ENCODE results near the gene NKD1.

DNA sequence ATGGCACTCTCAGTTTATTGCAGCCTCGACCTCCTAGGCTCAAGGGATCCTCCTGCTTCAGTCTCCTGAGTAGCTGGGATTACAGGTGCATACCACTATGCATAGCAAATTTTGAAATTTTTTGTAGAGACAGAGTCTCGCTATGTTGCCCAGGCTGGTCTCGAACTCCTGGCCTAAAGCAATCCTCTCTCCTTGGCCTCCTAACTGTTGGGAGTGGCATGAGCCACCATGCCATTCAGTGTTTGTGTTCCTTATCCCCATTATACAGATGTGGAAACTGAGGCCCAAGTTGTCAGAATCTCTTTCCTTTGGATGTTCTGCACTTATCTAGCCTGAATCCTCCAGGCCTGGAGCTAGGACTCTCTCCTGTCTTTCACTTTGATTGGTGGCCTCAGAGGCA, 40.8 kb upstream of the NKD1 start:
- TF ChIP-seq CTCF (IDR thresholded peaks at IDR 0.05; ENCODE audit: low read length): no peak
- TF ChIP-seq EZH2 (optimal IDR thresholded peaks at IDR 0.05; ENCODE audit: low read depth, low read length): no peak

Measured in MM.1S (cell line).